Measurements from ENCODE around the gene CMTM2.
"Not testable (repeated sequence)": the region's sequence is repeated elsewhere in the genome, so short reads cannot be mapped to it uniquely, and the experiment has no call there.

The CMTM2 gene

GRCh38 chr16:66609139-66609510, 29.9 kb downstream of the CMTM2 start:
- DNase-seq (ENCODE audit: low read depth in 1 of 2, low spot score in 1 of 2): no peak
- Histone ChIP-seq H3K27me3 (ENCODE audit: insufficient read depth, poor library complexity, severe bottlenecking) (no peaks in the 10 kb centered on the region), H3K4me3 (replicated peaks; ENCODE audit: insufficient read depth, low read length) (no peak overlapping the region), H3K27ac (replicated peaks) (no peak overlapping the region)
- TF ChIP-seq REST (IDR thresholded peaks at IDR 0.05; ENCODE audit: insufficient replicate concordance, low read depth) (no peak), SPI1 (IDR thresholded peaks at IDR 0.05; ENCODE audit: borderline replicate concordance, low read depth) (no peak), POLR2AphosphoS5 (IDR thresholded peaks at IDR 0.05; ENCODE audit: low read depth) (no peak), GABPA (IDR thresholded peaks at IDR 0.05; ENCODE audit: low read depth) (no peak), CTCF (IDR thresholded peaks at IDR 0.05; ENCODE audit: insufficient read depth, low read length) (no peak)

GRCh38 chr16:66610111-66610820, 31.0 kb downstream of the CMTM2 start:
- DNase-seq (ENCODE audit: low read depth in 1 of 2, low spot score in 1 of 2): no peak
- no peak overlapping the region for H3K27ac ChIP-seq (replicated peaks)
- no peaks in the 10 kb centered on the region for H3K27me3 ChIP-seq (ENCODE audit: insufficient read depth, poor library complexity, severe bottlenecking)
- TF ChIP-seq CTCF (IDR thresholded peaks at IDR 0.05; ENCODE audit: insufficient read depth, low read length): no peak
- TF ChIP-seq REST (IDR thresholded peaks at IDR 0.05; ENCODE audit: insufficient replicate concordance, low read depth): no peak
- no peak for TF ChIP-seq GABPA (IDR thresholded peaks at IDR 0.05; ENCODE audit: low read depth)
- TF ChIP-seq POLR2AphosphoS5 (IDR thresholded peaks at IDR 0.05; ENCODE audit: low read depth): no peak
- no peak for TF ChIP-seq SPI1 (IDR thresholded peaks at IDR 0.05; ENCODE audit: borderline replicate concordance, low read depth)
- no peak overlapping the region for H3K4me3 ChIP-seq (replicated peaks; ENCODE audit: insufficient read depth, low read length)

- not testable (repeated sequence) for H3K27ac ChIP-seq (replicated peaks); H3K27me3 ChIP-seq (ENCODE audit: insufficient read depth, poor library complexity, severe bottlenecking); DNase-seq (ENCODE audit: low read depth in 1 of 2, low spot score in 1 of 2); H3K4me3 ChIP-seq (replicated peaks; ENCODE audit: insufficient read depth, low read length)
These were observed 32.6 kb downstream of the CMTM2 start for GRCh38 chr16:66611911-66612310.

- no peak for TF ChIP-seq CTCF (IDR thresholded peaks at IDR 0.05; ENCODE audit: insufficient read depth, low read length)
- no peak for TF ChIP-seq GABPA (IDR thresholded peaks at IDR 0.05; ENCODE audit: low read depth)
- Histone ChIP-seq H3K27me3 (ENCODE audit: insufficient read depth, poor library complexity, severe bottlenecking) (no peaks in the 10 kb centered on the region), H3K4me3 (replicated peaks; ENCODE audit: insufficient read depth, low read length) (no peak overlapping the region), H3K27ac (replicated peaks) (no peak overlapping the region)
- DNase-seq (ENCODE audit: low read depth in 1 of 2, low spot score in 1 of 2): no peak
These were observed 33.2 kb downstream of the CMTM2 start for GRCh38 chr16:66612422-66612821.
